ENCODE data around the gene GABRA6. TPM values are rescaled to one million over a fixed set of nuclear protein-coding genes. Genes with fewer than 3 reads are reported as not detected.

GABRA6 gene
- polyA plus RNA-seq, 5 donors = not detected

DNA sequence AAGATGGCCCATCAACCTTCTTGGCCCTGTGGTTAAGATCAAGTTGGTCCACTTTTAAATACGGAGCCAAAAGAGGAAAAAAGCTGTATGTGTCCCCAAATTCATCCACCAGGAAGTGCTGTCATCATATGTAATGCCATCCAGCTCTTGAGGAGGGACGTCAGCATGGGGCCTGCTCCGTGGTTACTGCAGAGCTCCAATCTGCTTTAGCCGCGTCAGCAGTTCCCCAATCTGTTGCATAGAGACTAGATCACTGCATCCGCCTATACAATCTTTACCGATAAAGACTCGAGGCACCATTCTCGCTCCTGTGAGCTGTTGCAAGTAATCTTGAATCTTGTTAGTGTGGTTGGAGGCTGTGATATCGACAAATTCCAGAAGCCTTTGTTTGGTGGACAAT lies 65.7 kb downstream of the GABRA6 start:
- DNase-seq = no peak

Other genes starting within 250 kb of the GABRA6 start
- gene GABRB2, start 139.0 kb upstream of the GABRA6 start, polyA plus RNA-seq (ENCODE audit: insufficient read depth in 1 of 5, insufficient read length in 5 of 5, low replicate concordance in 1 of 5) = 1 to 10 TPM; 1.1 to 2.9 (median 1.8) TPM
- gene GABRA1, start 162.4 kb downstream of the GABRA6 start, polyA plus RNA-seq (ENCODE audit: insufficient read depth in 1 of 5, insufficient read length in 5 of 5, low replicate concordance in 1 of 5) = 1 to 10 TPM in 1 of 5 donors, under 1 TPM in 4; 0.50 to 2.2 (median 0.80) TPM